SK-N-SH treated with all-trans-retinoic acid at 6 μM for 48 hours (cell line): ENCODE data around the gene KCTD17.

Source experiments
- ATAC-seq: fragments of 200-7000 bp; cut with Tn5 transposase; 3 replicates; pipeline ENCODE4 v1.9.1; 2020; ENCODE audit warnings: mild to moderate bottlenecking, moderate library complexity
- ARNTL ChIP-seq: fragments of 450-650 bp; formaldehyde crosslinking; IDR thresholded peaks from 2 replicates; pipeline ENCODE4 v1.5.0; 2020; ENCODE audit warnings: low read depth, mild to moderate bottlenecking, moderate library complexity, borderline replicate concordance
- BACH2 ChIP-seq: fragments of 250-450 bp; sonication (Bioruptor Pico); IDR thresholded peaks from 2 replicates; pipeline ENCODE4 v1.9.0; 2021; ENCODE audit warnings: mild to moderate bottlenecking, borderline replicate concordance
- CSDC2 ChIP-seq: fragments of 250-450 bp; sonication (Bioruptor Pico); IDR thresholded peaks from 2 replicates; pipeline ENCODE4 v1.5.0; 2020; ENCODE audit warnings: mild to moderate bottlenecking, moderate library complexity
- CSRNP3 ChIP-seq: fragments of 250-450 bp; sonication (Bioruptor Pico); IDR thresholded peaks from 2 replicates; pipeline ENCODE4 v1.5.1; 2021; ENCODE audit warnings: mild to moderate bottlenecking, moderate library complexity
- ESRRG ChIP-seq: fragments of 250-450 bp; sonication (Bioruptor Pico); IDR thresholded peaks from 2 replicates; pipeline ENCODE4 v1.6.1; 2021; ENCODE audit warnings: mild to moderate bottlenecking
- ISL1 ChIP-seq: fragments of 250-450 bp; sonication (Bioruptor Pico); IDR thresholded peaks from 2 replicates; pipeline ENCODE4 v2.1.2; 2022; ENCODE audit warnings: mild to moderate bottlenecking, moderate library complexity
- PPARA ChIP-seq: fragments of 250-450 bp; sonication (Bioruptor Pico); IDR thresholded peaks from 2 replicates; pipeline ENCODE4 v1.5.0; 2020; ENCODE audit warnings: mild to moderate bottlenecking, borderline replicate concordance
- RARB ChIP-seq: fragments of 250-450 bp; sonication (Bioruptor Pico); IDR thresholded peaks from 2 replicates; pipeline ENCODE4 v1.8.0; 2021; ENCODE audit warnings: mild to moderate bottlenecking, moderate library complexity
- SNAI2 ChIP-seq: fragments of 250-450 bp; sonication (Bioruptor Pico); IDR thresholded peaks from 2 replicates; pipeline ENCODE4 v1.5.0; 2020; ENCODE audit warnings: mild to moderate bottlenecking, moderate library complexity
- TCF4 ChIP-seq: fragments of 250-450 bp; sonication (Bioruptor Pico); IDR thresholded peaks from 2 replicates; pipeline ENCODE4 v1.8.0; 2021; ENCODE audit warnings: mild to moderate bottlenecking, moderate library complexity, borderline replicate concordance
- TOX ChIP-seq: fragments of 250-450 bp; sonication (Bioruptor Pico); IDR thresholded peaks from 2 replicates; pipeline ENCODE4 v1.8.0; 2021; ENCODE audit warnings: mild to moderate bottlenecking, moderate library complexity, borderline replicate concordance
- TSHZ2 ChIP-seq: fragments of 250-450 bp; sonication (Bioruptor Pico); IDR thresholded peaks from 2 replicates; pipeline ENCODE4 v1.5.0; 2020; ENCODE audit warnings: mild to moderate bottlenecking, moderate library complexity
- ZC3H10 ChIP-seq: fragments of 250-450 bp; sonication (Bioruptor Pico); IDR thresholded peaks from 2 replicates; pipeline ENCODE4 v1.5.1; 2021; ENCODE audit warnings: mild to moderate bottlenecking, moderate library complexity
- ZFP3 ChIP-seq: fragments of 250-450 bp; sonication (Bioruptor Pico); IDR thresholded peaks from 2 replicates; pipeline ENCODE4 v1.5.0; 2020; ENCODE audit warnings: mild to moderate bottlenecking, moderate library complexity
- ZFP30 ChIP-seq: fragments of 450-650 bp; formaldehyde crosslinking; IDR thresholded peaks from 2 replicates; pipeline ENCODE4 v1.5.0; 2022; ENCODE audit warnings: mild to moderate bottlenecking, moderate library complexity
- ZNF70 ChIP-seq: fragments of 450-650 bp; formaldehyde crosslinking; IDR thresholded peaks from 2 replicates; pipeline ENCODE4 v1.5.0; 2020; ENCODE audit warnings: mild to moderate bottlenecking, moderate library complexity
- ZNF8 ChIP-seq: fragments of 450-650 bp; formaldehyde crosslinking; IDR thresholded peaks from 2 replicates; pipeline ENCODE4 v1.5.0; 2020; ENCODE audit warnings: mild to moderate bottlenecking, moderate library complexity
- TF ChIP-seq, protein P1 (sequence below): fragments of 250-450 bp; sonication (Bioruptor Pico); IDR thresholded peaks from 2 replicates; pipeline ENCODE4 v1.5.1; 2020; ENCODE audit warnings: low read depth, mild to moderate bottlenecking, moderate library complexity
- TF ChIP-seq, protein P2 (sequence below): fragments of 250-450 bp; sonication (Bioruptor Pico); IDR thresholded peaks from 2 replicates; pipeline ENCODE4 v1.8.0; 2021; ENCODE audit warnings: low read depth, mild to moderate bottlenecking, moderate library complexity, borderline replicate concordance
- TF ChIP-seq, protein P3 (sequence below): fragments of 250-450 bp; sonication (Bioruptor Pico); IDR thresholded peaks from 2 replicates; pipeline ENCODE4 v1.8.0; 2020; ENCODE audit warnings: mild to moderate bottlenecking, moderate library complexity, borderline replicate concordance

Gene KCTD17

GRCh38 chr22:37057226-37057625 is 5.7 kb downstream of the KCTD17 start:
- no peak for TF ChIP-seq ZFP3
- no peak for ATAC-seq

- TF ChIP-seq ZC3H10 (CRISPR knock-in tag) (no peak), TCF4 (CRISPR knock-in tag) (no peak), ZNF8 (CRISPR knock-in tag) (no peak), TSHZ2 (CRISPR knock-in tag) (no peak), ZNF70 (CRISPR knock-in tag) (no peak), PPARA (no peak), TOX (CRISPR knock-in tag) (no peak), ARNTL (CRISPR knock-in tag) (no peak), ZFP30 (no peak), CSRNP3 (no peak), ISL1 (CRISPR knock-in tag) (no peak), CSDC2 (CRISPR knock-in tag) (no peak), SNAI2 (CRISPR knock-in tag) (no peak)
- TF ChIP-seq, protein P1, sequence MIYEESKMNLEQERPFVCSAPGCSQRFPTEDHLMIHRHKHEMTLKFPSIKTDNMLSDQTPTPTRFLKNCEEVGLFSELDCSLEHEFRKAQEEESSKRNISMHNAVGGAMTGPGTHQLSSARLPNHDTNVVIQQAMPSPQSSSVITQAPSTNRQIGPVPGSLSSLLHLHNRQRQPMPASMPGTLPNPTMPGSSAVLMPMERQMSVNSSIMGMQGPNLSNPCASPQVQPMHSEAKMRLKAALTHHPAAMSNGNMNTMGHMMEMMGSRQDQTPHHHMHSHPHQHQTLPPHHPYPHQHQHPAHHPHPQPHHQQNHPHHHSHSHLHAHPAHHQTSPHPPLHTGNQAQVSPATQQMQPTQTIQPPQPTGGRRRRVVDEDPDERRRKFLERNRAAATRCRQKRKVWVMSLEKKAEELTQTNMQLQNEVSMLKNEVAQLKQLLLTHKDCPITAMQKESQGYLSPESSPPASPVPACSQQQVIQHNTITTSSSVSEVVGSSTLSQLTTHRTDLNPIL (CRISPR knock-in tag), result no peak
- TF ChIP-seq, protein P2, sequence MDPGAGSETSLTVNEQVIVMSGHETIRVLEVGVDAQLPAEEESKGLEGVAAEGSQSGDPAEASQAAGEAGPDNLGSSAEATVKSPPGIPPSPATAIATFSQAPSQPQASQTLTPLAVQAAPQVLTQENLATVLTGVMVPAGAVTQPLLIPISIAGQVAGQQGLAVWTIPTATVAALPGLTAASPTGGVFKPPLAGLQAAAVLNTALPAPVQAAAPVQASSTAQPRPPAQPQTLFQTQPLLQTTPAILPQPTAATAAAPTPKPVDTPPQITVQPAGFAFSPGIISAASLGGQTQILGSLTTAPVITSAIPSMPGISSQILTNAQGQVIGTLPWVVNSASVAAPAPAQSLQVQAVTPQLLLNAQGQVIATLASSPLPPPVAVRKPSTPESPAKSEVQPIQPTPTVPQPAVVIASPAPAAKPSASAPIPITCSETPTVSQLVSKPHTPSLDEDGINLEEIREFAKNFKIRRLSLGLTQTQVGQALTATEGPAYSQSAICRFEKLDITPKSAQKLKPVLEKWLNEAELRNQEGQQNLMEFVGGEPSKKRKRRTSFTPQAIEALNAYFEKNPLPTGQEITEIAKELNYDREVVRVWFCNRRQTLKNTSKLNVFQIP (CRISPR knock-in tag), result no peak
- TF ChIP-seq, all 23 proteins: peak for 0
- no peak for ATAC-seq
Observed at GRCh38 chr22:37057796-37058510, 6.4 kb downstream of the KCTD17 start.

- ATAC-seq, result no peak
- TF ChIP-seq PPARA, result no peak
- TF ChIP-seq ISL1 (CRISPR knock-in tag), result no peak
- no peak for TF ChIP-seq ARNTL (CRISPR knock-in tag)
- TF ChIP-seq TSHZ2 (CRISPR knock-in tag), result no peak
- TF ChIP-seq ESRRG (CRISPR knock-in tag), result no peak
- TF ChIP-seq, protein P3, sequence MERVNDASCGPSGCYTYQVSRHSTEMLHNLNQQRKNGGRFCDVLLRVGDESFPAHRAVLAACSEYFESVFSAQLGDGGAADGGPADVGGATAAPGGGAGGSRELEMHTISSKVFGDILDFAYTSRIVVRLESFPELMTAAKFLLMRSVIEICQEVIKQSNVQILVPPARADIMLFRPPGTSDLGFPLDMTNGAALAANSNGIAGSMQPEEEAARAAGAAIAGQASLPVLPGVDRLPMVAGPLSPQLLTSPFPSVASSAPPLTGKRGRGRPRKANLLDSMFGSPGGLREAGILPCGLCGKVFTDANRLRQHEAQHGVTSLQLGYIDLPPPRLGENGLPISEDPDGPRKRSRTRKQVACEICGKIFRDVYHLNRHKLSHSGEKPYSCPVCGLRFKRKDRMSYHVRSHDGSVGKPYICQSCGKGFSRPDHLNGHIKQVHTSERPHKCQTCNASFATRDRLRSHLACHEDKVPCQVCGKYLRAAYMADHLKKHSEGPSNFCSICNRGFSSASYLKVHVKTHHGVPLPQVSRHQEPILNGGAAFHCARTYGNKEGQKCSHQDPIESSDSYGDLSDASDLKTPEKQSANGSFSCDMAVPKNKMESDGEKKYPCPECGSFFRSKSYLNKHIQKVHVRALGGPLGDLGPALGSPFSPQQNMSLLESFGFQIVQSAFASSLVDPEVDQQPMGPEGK (CRISPR knock-in tag), result no peak
- no peak for TF ChIP-seq ZNF8 (CRISPR knock-in tag)
- no peak for TF ChIP-seq BACH2 (CRISPR knock-in tag)
- no peak for TF ChIP-seq ZFP30
- TF ChIP-seq, protein P2 (CRISPR knock-in tag), result no peak
- TF ChIP-seq ZFP3, result no peak
- TF ChIP-seq RARB (CRISPR knock-in tag), result no peak
- TF ChIP-seq, protein P1 (CRISPR knock-in tag), result no peak
Observed at GRCh38 chr22:37058917-37059701, 7.6 kb downstream of the KCTD17 start.
